GM10266 (cell line): ENCODE results near the gene GTF2F2.

Source experiments
- DNase-seq: peaks from one replicate; pipeline ENCODE4 v3.0.0; 2012; ENCODE audit errors: extremely low spot score
- TF ChIP-seq, protein P1 (sequence below): IDR thresholded peaks from 2 replicates; pipeline ENCODE4 v1.5.1; 2012; ENCODE audit warnings: mild to moderate bottlenecking, low read depth; ENCODE audit not compliant: control insufficient read depth, insufficient read depth; ENCODE audit errors: missing control alignments

The GTF2F2 gene

DNA sequence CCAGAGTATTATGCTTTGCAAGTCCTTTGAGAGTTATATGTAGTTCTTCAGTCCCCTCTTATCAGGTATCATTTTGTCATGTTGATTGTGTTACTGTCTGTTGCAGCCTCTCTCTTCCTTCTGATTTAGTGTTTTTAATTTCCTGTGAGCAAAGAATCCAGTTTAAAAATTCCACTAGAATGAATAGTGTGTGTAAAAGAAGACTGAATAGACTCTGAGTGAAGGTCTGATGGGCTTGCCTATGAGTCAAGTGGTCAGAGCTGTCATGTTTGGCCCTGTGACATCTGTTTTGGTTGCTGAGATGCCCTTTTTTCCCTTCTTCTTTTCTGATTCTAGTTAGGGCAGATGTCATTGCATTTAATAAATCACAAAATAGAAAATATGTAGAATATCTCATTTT lies 103.9 kb downstream of the GTF2F2 start:
- TF ChIP-seq, protein P1, sequence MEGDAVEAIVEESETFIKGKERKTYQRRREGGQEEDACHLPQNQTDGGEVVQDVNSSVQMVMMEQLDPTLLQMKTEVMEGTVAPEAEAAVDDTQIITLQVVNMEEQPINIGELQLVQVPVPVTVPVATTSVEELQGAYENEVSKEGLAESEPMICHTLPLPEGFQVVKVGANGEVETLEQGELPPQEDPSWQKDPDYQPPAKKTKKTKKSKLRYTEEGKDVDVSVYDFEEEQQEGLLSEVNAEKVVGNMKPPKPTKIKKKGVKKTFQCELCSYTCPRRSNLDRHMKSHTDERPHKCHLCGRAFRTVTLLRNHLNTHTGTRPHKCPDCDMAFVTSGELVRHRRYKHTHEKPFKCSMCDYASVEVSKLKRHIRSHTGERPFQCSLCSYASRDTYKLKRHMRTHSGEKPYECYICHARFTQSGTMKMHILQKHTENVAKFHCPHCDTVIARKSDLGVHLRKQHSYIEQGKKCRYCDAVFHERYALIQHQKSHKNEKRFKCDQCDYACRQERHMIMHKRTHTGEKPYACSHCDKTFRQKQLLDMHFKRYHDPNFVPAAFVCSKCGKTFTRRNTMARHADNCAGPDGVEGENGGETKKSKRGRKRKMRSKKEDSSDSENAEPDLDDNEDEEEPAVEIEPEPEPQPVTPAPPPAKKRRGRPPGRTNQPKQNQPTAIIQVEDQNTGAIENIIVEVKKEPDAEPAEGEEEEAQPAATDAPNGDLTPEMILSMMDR, result no peak

DNA sequence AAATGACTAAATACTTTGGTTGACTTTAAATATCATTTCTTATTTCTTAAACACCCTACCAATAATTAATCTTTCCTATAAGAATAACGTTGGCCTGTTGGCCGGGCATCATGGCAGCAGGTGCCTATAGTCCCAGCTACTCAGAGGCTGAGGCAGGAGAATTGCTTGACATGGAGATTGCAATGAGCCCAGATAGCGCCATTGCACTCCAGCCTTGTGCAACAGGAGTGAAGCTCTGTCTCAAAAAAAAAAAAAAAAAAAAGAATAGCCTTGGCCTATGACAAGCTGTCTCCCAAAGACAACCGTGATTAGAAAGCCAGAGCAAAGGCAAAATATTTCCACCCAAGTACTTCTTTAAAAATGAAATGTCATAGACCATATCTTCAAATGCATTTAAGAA lies 105.1 kb downstream of the GTF2F2 start:
- TF ChIP-seq, protein P1, result no peak
- DNase-seq, result no peak

More for the DNA sequence above, 103.9 kb downstream of the GTF2F2 start:
- no peak for DNase-seq

- DNase-seq, result no peak
- TF ChIP-seq, protein P1, result no peak
Measured at GRCh38 chr13:45226024-45226423, 105.7 kb downstream of the GTF2F2 start.

- TF ChIP-seq, protein P1, result no peak
- no peak for DNase-seq
Measured at GRCh38 chr13:45228002-45228401, 107.7 kb downstream of the GTF2F2 start.

DNA sequence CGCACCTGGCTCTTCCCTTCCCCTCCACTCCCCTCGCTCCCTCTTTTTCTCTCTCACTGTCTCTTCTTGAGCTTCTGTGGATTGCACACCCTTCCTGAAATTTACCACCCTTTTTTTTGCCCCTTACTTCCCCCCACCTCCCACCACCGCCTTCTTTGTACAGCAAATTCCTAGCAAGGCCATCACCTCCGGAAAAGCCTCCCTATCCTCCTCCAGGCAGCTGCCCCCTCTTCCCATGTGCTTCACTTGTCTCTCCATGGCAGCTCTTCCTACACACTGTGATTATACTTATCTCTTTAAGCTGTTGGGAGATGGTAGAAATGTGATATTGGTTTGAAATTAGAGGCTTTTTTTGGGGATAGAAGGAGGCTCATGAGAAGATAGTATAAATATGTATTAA lies 108.9 kb downstream of the GTF2F2 start:
- DNase-seq, result no peak
- TF ChIP-seq, protein P1, result no peak

DNA sequence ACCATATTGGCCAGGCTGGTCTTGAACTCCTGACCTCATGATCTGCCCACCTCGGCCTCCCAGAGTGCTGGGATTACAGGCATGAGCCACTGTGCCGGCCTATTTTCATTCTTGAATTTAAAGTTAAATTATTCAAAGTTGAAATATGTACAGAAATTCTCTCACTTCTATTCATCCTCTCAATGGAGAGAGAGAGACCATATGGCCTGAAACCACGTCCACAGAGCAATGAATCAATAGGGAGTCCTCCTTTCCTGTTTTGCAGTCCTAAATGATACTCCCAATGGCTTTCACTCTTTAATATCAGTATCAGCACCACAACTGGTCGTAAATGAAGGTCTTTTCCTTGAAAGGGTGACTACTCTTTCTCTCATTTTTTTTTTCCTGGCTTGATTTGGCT lies 111.0 kb downstream of the GTF2F2 start:
- TF ChIP-seq, protein P1, result no peak
- no peak for DNase-seq

GRCh38 chr13:45231722-45232121 lies 111.4 kb downstream of the GTF2F2 start:
- TF ChIP-seq, protein P1, result no peak
- peak; percentile 21 for DNase-seq
